AG09319 (cell line): ENCODE results near the gene ICOS.

Experiments used
- DNase-seq: peaks from one replicate; pipeline ENCODE4 v3.0.0-alpha.2; 2010; ENCODE audit warnings: low read depth; ENCODE audit errors: extremely low read depth
- TF ChIP-seq, protein P1 (sequence below): IDR thresholded peaks from 2 replicates; pipeline ENCODE4 v1.5.1; 2011; ENCODE audit warnings: low read depth, mild to moderate bottlenecking, inconsistent platforms, low read length, moderate library complexity

ICOS gene

DNA sequence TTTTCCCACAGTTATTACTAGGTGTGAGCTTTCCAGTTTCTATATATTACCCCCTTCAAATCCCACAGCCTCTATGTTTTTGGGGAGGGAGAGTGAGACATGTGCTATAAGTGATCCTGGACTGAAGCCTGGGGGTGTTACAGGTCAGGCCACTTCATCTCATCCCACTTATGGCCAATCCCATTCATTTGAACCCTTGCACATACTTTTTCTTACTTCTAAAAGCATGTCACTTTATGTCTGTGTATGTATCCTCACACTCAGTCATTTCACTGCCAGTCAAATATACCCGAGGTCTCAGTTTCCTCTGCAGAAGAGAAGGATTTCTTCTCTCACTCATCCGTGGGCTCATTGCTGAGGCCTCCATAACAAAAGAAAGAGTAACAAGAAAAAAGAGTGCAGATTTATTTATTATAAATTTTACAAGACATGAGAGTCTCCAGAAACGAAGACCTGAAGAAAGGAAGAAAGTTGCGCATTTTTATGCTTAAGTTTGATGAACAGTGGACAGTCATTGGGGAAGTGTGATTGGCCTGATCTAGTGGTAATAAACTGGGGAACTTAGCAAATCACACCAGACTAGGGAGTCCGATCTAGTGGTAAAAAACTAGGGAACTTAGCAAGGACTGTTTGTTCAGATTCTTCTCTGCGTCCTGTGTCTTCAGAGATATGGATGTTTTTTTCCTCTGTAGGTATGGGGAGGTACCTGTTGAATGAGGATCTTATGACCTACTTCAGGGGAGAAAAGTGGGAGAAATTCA, 52.1 kb downstream of the ICOS start:
- no peak for DNase-seq
- TF ChIP-seq, protein P1, sequence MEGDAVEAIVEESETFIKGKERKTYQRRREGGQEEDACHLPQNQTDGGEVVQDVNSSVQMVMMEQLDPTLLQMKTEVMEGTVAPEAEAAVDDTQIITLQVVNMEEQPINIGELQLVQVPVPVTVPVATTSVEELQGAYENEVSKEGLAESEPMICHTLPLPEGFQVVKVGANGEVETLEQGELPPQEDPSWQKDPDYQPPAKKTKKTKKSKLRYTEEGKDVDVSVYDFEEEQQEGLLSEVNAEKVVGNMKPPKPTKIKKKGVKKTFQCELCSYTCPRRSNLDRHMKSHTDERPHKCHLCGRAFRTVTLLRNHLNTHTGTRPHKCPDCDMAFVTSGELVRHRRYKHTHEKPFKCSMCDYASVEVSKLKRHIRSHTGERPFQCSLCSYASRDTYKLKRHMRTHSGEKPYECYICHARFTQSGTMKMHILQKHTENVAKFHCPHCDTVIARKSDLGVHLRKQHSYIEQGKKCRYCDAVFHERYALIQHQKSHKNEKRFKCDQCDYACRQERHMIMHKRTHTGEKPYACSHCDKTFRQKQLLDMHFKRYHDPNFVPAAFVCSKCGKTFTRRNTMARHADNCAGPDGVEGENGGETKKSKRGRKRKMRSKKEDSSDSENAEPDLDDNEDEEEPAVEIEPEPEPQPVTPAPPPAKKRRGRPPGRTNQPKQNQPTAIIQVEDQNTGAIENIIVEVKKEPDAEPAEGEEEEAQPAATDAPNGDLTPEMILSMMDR = no peak

DNA sequence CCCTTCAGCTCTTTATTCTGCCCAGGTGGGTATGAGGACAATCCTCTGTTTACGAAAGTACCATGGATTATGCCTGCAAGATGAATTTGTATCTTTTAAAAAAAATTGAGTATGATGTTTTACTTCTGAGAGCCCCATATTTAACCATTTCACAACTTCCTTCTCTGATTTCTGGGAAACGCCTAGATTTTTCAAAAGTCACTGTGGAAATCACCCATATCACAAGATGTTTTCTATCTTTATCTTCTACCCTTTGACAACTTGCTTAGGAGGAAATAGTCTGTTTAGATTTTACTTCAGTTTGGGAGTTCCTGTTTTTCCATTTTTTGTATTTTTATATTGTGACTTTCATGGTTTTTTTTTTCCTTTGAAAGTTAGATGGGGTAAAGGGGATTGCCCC, 53.0 kb downstream of the ICOS start:
- DNase-seq = no peak
- TF ChIP-seq, protein P1 = no peak

DNA sequence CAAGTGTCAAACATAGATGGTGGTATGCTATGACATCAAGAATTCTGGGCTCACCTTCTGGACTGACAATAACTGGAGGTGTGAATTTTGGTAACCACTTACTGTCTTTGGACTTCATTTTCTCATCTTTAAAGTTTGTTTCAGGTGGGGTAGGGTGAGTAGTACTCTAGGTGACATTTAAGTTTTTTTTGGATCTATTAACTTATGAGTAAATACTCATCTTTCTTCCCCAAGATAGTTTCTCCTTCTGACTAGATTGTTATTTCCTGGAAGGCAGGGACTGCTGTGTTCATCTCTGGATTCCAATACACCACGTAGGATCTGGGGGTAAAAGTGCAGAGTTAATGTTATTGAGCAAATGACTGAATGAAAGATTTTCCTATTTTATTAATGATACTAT, 55.9 kb downstream of the ICOS start:
- no peak for DNase-seq
- TF ChIP-seq, protein P1 = no peak

DNA sequence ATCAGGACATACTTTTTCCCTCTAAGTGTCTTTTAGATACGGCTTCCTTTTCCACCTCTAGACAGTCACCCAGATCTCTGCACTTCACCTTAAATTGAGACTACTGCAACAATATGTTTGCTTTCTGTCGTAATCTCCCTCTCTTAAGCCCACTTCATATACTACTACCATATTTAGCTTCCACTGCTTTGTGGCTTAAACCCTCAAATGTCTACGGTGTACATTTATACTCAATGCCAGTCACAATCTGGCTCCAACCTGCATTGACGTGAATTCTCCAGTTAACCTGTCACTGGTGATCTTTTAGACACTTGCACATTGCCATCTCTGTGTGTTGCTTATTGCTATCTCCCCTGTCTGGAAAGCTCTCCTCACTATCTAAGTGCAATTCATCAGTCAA, 56.4 kb downstream of the ICOS start:
- TF ChIP-seq, protein P1 = no peak
- DNase-seq = no peak

DNA sequence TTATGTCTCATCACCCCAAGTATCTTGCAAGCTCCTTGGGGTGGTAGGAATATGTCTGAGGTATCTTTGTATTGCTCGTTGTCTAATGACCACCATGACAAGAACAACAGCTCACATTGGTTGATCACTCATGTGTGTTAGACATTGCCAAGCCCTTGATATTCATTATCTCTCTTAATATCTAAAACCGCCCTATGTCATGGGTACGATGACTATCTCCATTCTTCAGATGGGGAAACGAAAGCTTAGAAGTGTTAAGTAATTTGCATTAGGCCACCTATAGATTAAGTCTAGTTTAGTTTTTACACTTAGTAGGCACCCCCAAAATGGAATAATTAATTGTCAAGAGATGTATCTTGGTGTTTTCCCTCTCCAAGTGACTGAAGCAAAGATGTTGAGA, 57.0 kb downstream of the ICOS start:
- DNase-seq = no peak
- TF ChIP-seq, protein P1 = no peak

DNA sequence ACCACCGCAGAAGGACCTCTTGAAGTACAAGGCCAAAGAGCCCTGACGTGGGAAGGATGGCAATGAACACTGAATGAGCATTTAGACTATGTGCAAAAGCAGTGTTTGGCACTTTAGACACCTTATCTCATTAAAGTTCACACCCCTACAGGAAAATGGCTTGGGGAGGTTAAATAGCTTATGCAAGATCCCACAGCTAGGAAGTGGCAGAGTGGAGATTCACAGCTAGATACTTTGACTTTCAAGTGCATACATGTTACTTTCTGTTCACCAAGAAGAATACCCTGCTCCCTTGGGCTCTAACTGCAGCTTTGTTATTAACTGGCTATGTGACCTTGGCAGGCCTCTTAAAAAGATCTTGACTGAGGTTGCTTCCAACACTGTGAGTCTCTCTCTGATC, 58.2 kb downstream of the ICOS start:
- no peak for DNase-seq
- TF ChIP-seq, protein P1 = no peak

DNA sequence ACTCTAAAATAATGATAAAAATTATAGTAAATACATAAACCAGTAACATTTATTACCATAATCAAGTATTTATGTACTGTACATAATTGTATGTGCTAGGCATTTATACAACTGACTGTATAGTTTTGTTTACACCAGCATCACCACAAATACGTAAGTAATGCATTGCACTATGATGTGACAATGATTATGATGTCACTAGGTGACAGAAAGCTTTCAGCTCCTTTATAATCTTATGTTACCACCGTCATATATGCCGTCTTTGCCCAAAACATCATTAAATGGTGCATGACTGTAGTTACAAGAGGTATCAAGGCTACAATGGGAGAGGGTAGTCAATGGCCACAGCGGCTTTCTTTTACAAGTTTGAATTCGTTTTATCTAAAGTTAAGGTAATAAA, 60.1 kb downstream of the ICOS start:
- TF ChIP-seq, protein P1 = no peak
- DNase-seq = no peak
